SK-N-SH (cell line): ENCODE data around the gene FAM120B. TPM values are rescaled to one million over a fixed set of nuclear protein-coding genes. Genes with fewer than 3 reads are reported as not detected.

Source experiments
- CTCF ChIA-PET: fragments of 300-600, 350-600 bp; formaldehyde crosslinking; extraction: SDS; loops from one replicate; lab custom pipeline; 2021; lab: Yijun Ruan, JAX
- POLR2A ChIA-PET: fragments of 350-600 bp; sonication (Branson Sonifier 250); formaldehyde crosslinking; extraction: SDS; loops from one replicate; lab custom pipeline; 2020; ENCODE audit warnings: antibody characterized with exemption, inconsistent platforms; lab: Yijun Ruan, JAX
- DNase-seq: peaks from one replicate; pipeline ENCODE4 v3.0.0; 2012
- H2AFZ ChIP-seq: fragments of 200-600 bp; sonication (generic); 2 replicates; pipeline ENCODE4 v1.8.1; 2016; ENCODE audit warnings: antibody characterized with exemption, mild to moderate bottlenecking, low read depth
- H3F3A ChIP-seq: fragments of 200-600 bp; sonication (generic); replicated peaks from 2 replicates; pipeline ENCODE3; 2016; ENCODE audit warnings: antibody characterized with exemption, mild to moderate bottlenecking; ENCODE audit not compliant: insufficient read depth
- H3K27ac ChIP-seq, 2 experiments: fragments of 200-500 bp in 1 of 2; fragments of 200-600 bp in 1 of 2; sonication (Bioruptor generic) in 1 of 2; sonication (generic), shearing (Covaris generic) in 1 of 2; 2 replicates each; pipeline versions ENCODE4 v1.5.1 to v1.6.1; 2014 to 2016; ENCODE audit warnings: low read depth in 2 of 2, inconsistent platforms in 1 of 2, low read length in 1 of 2, mild to moderate bottlenecking in 1 of 2, mixed read lengths in 1 of 2
- H3K27me3 ChIP-seq: fragments of 200-600 bp; sonication (generic), shearing (Covaris generic); 2 replicates; pipeline ENCODE4 v1.6.1; 2016; ENCODE audit warnings: mixed run types; ENCODE audit not compliant: insufficient read depth
- H3K36me3 ChIP-seq, 2 experiments: fragments of 200-500 bp in 1 of 2; fragments of 200-600 bp in 1 of 2; sonication (Bioruptor generic) in 1 of 2; sonication (generic) in 1 of 2; replicated peaks in 1 of 2; 2 replicates each; pipeline versions ENCODE3 to v1.5.1; 2014 to 2016; ENCODE audit warnings: low read length in 1 of 2, mild to moderate bottlenecking in 1 of 2; ENCODE audit not compliant: insufficient read depth in 2 of 2, control insufficient read depth in 1 of 2
- H3K4me1 ChIP-seq, 2 experiments: fragments of 200-500 bp in 1 of 2; fragments of 200-600 bp in 1 of 2; sonication (Bioruptor generic) in 1 of 2; sonication (generic), shearing (Covaris generic) in 1 of 2; 2 replicates each; pipeline versions ENCODE4 v1.5.1 to v1.6.1; 2014 to 2016; ENCODE audit warnings: low read depth in 1 of 2, low read length in 1 of 2, mixed run types in 1 of 2; ENCODE audit not compliant: insufficient read depth in 2 of 2, control insufficient read depth in 1 of 2
- H3K4me2 ChIP-seq: fragments of 200-600 bp; sonication (generic), shearing (Covaris generic); 2 replicates; pipeline ENCODE4 v1.6.1; 2017; ENCODE audit warnings: mixed run types
- H3K4me3 ChIP-seq, 2 experiments: fragments of 200-500 bp in 1 of 2; fragments of 200-600 bp in 1 of 2; sonication (Bioruptor generic) in 1 of 2; sonication (generic), shearing (Covaris generic) in 1 of 2; 2 replicates each; pipeline versions ENCODE4 v1.5.1 to v1.8.1; 2014 to 2016; ENCODE audit warnings: low read depth in 2 of 2, inconsistent platforms in 1 of 2, low read length in 1 of 2, mild to moderate bottlenecking in 1 of 2, mixed read lengths in 1 of 2, moderate library complexity in 1 of 2
- H3K79me2 ChIP-seq: fragments of 200-600 bp; sonication (generic); 2 replicates; pipeline ENCODE4 v1.8.1; 2017; ENCODE audit warnings: mild to moderate bottlenecking; ENCODE audit not compliant: insufficient read depth
- H3K9ac ChIP-seq: fragments of 200-600 bp; sonication (generic); 2 replicates; pipeline ENCODE4 v1.6.1; 2017; ENCODE audit warnings: mixed run types
- H3K9me2 ChIP-seq: fragments of 200-600 bp; sonication (generic); 2 replicates; pipeline ENCODE4 v1.6.1; 2017; ENCODE audit warnings: mixed run types
- H3K9me3 ChIP-seq: fragments of 200-600 bp; sonication (generic); 2 replicates; pipeline ENCODE4 v1.6.1; 2017; ENCODE audit warnings: mixed run types, mild to moderate bottlenecking, moderate library complexity
- H4K20me1 ChIP-seq: fragments of 200-600 bp; sonication (generic); 2 replicates; pipeline ENCODE4 v1.6.1; 2017; ENCODE audit warnings: mild to moderate bottlenecking, mixed run types; ENCODE audit not compliant: insufficient read depth
- CHD2 ChIP-seq: fragments of 150-350 bp; IDR thresholded peaks from 2 replicates; pipeline ENCODE4 v1.6.1; 2018; ENCODE audit warnings: low read length; ENCODE audit not compliant: partially characterized antibody
- EZH2phosphoT487 ChIP-seq: fragments of 200-600 bp; sonication (generic); IDR thresholded peaks from 2 replicates; pipeline ENCODE4 v1.6.1; 2017; ENCODE audit warnings: low read depth, mixed run types, mild to moderate bottlenecking, antibody characterized with exemption, moderate library complexity, borderline replicate concordance
- FOSL2 ChIP-seq: IDR thresholded peaks from 2 replicates; pipeline ENCODE4 v1.4.0; 2012; ENCODE audit warnings: low read depth, mild to moderate bottlenecking, moderate library complexity, borderline replicate concordance
- FOXM1 ChIP-seq: IDR thresholded peaks from 2 replicates; pipeline ENCODE4 v1.4.0; 2012; ENCODE audit warnings: low read depth, mild to moderate bottlenecking
- GATA2 ChIP-seq: sonication (generic); formaldehyde crosslinking; IDR thresholded peaks from 2 replicates; pipeline ENCODE4 v1.5.0; 2020; ENCODE audit warnings: mild to moderate bottlenecking, missing genetic modification reagents
- JUND ChIP-seq: IDR thresholded peaks from 2 replicates; pipeline ENCODE4 v1.4.0; 2012
- MXI1 ChIP-seq: IDR thresholded peaks from 2 replicates; pipeline ENCODE4 v1.6.1; 2012; ENCODE audit warnings: mild to moderate bottlenecking, low read depth, low read length, improper control_type of control experiment
- NFIC ChIP-seq: IDR thresholded peaks from 2 replicates; pipeline ENCODE4 v1.4.0; 2012; ENCODE audit warnings: borderline replicate concordance
- NRF1 ChIP-seq: IDR thresholded peaks from 2 replicates; pipeline ENCODE4 v1.6.1; 2012; ENCODE audit warnings: low read depth, mild to moderate bottlenecking, low read length
- POLR2AphosphoS5 ChIP-seq: IDR thresholded peaks from 2 replicates; pipeline ENCODE4 v1.6.1; 2012; ENCODE audit warnings: low read depth, low read length
- RAD21 ChIP-seq: IDR thresholded peaks from 2 replicates; pipeline ENCODE4 v1.6.1; 2012; ENCODE audit warnings: mild to moderate bottlenecking, low read length
- RXRA ChIP-seq: IDR thresholded peaks from 2 replicates; pipeline ENCODE4 v1.4.0; 2012; ENCODE audit warnings: low read depth, mild to moderate bottlenecking, borderline replicate concordance
- SIN3A ChIP-seq: IDR thresholded peaks from 2 replicates; pipeline ENCODE4 v1.6.1; 2012; ENCODE audit warnings: low read depth, mild to moderate bottlenecking, low read length, moderate library complexity, borderline replicate concordance
- YY1 ChIP-seq: IDR thresholded peaks from 2 replicates; pipeline ENCODE4 v1.4.0; 2012; ENCODE audit warnings: low read depth, mild to moderate bottlenecking
- WGBS: methylation state at CpG from one replicate; pipeline ENCODE4 v1.1.6; 2017; ENCODE audit warnings: low lambda C conversion rate; 5-methylcytosine and 5-hydroxymethylcytosine counted together
- polyA plus RNA-seq, 3 experiments: library from polyadenylated mRNA; depleted of rRNA; stranded (reverse); fragments of >200 nt; gene quantifications; 2 replicates each; pipeline ENCODE4 v1.2.3, GENCODE V29; 2012
- TF ChIP-seq, protein P1 (sequence below): fragments of 150-350 bp; IDR thresholded peaks from 2 replicates; pipeline ENCODE4 v1.6.1; 2016; ENCODE audit warnings: mild to moderate bottlenecking, low read depth, low read length
- TF ChIP-seq, protein P2 (sequence below): IDR thresholded peaks from 2 replicates; pipeline ENCODE4 v1.4.0; 2012; ENCODE audit warnings: low read depth, borderline replicate concordance
- TF ChIP-seq, protein P3 (sequence below): IDR thresholded peaks from 2 replicates; pipeline ENCODE4; 2012

FAM120B gene
- polyA plus RNA-seq, 1 of the 3 experiments (the other 2 are of a cell fraction), result 7.7 TPM

- Histone ChIP-seq H3K9me2 (no peaks in the 10 kb centered on the region), H3K27ac (no peak overlapping the region), H3K36me3 (peaks cover 10 to 13% of the 10 kb centered on the region in 2 experiments), H3K4me3 (no peak overlapping the region), H2AFZ (no peak overlapping the region), H3K9me3 (no peaks in the 10 kb centered on the region), H3K4me1 (peaks cover 0 to 8% of the 10 kb centered on the region in 2 experiments; a peak in 2 of 4 replicates), H3K27me3 (no peaks in the 10 kb centered on the region), H3K79me2 (no peaks in the 10 kb centered on the region), H3K4me2 (no peak overlapping the region), H4K20me1 (no peaks in the 10 kb centered on the region), H3F3A (peaks cover 21% of the 10 kb centered on the region), H3K9ac (no peak overlapping the region)
- 82% methylated on average over 5 of the region's 5 CpGs for WGBS
- ChIA-PET CTCF (no interaction called here), POLR2A (no interaction called here)
- TF ChIP-seq EZH2phosphoT487 (no peak), CHD2 (no peak)
- no peak for DNase-seq
These were observed 103.7 kb downstream of the FAM120B start for GRCh38 chr6:170410241-170410640.

DNA sequence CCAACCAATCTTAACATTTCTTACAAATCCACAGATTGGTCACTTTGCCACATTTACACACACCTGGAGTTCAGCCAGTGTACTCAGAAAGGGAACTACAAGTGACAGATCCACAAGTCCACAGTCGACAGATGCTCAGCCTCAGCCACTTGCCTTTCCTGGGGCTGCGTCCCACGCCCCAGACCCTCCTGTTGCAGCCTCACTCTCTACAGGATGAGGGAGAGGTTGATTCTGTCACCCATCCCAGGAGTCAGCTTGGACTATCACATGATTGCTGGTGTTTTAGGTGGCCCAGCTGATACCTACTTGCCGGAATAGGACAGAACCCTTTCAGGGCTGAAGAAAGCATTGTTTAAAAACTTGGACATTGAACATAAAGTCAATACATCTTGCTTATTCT, 108.8 kb downstream of the FAM120B start:
- Histone ChIP-seq H3F3A (no peaks in the 10 kb centered on the region), H4K20me1 (no peaks in the 10 kb centered on the region), H3K9me3 (no peaks in the 10 kb centered on the region), H3K9ac (no peak overlapping the region), H3K36me3 (no peaks in the 10 kb centered on the region), H3K4me1 (no peaks in the 10 kb centered on the region; a peak in 1 of 4 replicates), H3K9me2 (no peaks in the 10 kb centered on the region), H3K27me3 (no peaks in the 10 kb centered on the region), H3K27ac (no peak overlapping the region), H3K79me2 (no peaks in the 10 kb centered on the region), H3K4me3 (no peak overlapping the region), H2AFZ (no peak overlapping the region), H3K4me2 (no peak overlapping the region)
- no peak for TF ChIP-seq RAD21
- TF ChIP-seq FOSL2, result no peak
- TF ChIP-seq NFIC, result no peak
- no peak for TF ChIP-seq GATA2 (CRISPR knock-in tag)
- CTCF ChIA-PET, result no interaction called here
- 87% methylated on average over 4 of the region's 4 CpGs for WGBS
- POLR2A ChIA-PET, result no interaction called here
- DNase-seq, result no peak

DNA sequence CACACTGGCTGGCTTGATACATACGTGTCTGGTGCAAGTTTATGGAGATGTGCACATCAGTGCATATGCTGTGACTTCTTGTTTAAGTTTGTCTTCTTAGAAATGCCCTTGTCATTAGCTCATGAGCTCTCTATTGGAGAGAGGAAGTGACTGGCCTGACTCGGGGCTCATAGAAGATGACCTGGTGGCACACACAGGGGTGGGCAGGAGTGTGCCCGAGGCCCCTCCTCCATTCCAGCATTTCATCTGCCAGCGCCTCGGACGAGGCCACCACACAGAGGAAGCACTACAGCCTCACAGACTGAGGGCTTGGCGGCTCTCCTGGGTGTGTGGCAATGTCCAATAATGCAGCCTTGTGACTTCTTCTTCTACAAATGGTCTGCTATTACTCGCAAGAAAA, 109.7 kb downstream of the FAM120B start:
- Histone ChIP-seq H2AFZ (no peak overlapping the region), H4K20me1 (no peaks in the 10 kb centered on the region), H3K36me3 (no peaks in the 10 kb centered on the region), H3K27ac (no peak overlapping the region), H3K4me2 (no peak overlapping the region)
- POLR2A ChIA-PET, result no interaction called here
- 76% methylated on average over 4 of the region's 8 CpGs for WGBS
- CTCF ChIA-PET, result no interaction called here
- TF ChIP-seq RAD21 (no peak), CHD2 (no peak), RXRA (no peak), SIN3A (no peak), FOSL2 (no peak), YY1 (no peak), NRF1 (no peak), JUND (no peak), POLR2AphosphoS5 (no peak), MXI1 (no peak), FOXM1 (no peak), NFIC (no peak)
- TF ChIP-seq, protein P1, sequence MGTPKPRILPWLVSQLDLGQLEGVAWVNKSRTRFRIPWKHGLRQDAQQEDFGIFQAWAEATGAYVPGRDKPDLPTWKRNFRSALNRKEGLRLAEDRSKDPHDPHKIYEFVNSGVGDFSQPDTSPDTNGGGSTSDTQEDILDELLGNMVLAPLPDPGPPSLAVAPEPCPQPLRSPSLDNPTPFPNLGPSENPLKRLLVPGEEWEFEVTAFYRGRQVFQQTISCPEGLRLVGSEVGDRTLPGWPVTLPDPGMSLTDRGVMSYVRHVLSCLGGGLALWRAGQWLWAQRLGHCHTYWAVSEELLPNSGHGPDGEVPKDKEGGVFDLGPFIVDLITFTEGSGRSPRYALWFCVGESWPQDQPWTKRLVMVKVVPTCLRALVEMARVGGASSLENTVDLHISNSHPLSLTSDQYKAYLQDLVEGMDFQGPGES, result no peak
- TF ChIP-seq, protein P2, sequence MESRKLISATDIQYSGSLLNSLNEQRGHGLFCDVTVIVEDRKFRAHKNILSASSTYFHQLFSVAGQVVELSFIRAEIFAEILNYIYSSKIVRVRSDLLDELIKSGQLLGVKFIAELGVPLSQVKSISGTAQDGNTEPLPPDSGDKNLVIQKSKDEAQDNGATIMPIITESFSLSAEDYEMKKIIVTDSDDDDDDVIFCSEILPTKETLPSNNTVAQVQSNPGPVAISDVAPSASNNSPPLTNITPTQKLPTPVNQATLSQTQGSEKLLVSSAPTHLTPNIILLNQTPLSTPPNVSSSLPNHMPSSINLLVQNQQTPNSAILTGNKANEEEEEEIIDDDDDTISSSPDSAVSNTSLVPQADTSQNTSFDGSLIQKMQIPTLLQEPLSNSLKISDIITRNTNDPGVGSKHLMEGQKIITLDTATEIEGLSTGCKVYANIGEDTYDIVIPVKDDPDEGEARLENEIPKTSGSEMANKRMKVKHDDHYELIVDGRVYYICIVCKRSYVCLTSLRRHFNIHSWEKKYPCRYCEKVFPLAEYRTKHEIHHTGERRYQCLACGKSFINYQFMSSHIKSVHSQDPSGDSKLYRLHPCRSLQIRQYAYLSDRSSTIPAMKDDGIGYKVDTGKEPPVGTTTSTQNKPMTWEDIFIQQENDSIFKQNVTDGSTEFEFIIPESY, result no peak
- TF ChIP-seq, protein P3, sequence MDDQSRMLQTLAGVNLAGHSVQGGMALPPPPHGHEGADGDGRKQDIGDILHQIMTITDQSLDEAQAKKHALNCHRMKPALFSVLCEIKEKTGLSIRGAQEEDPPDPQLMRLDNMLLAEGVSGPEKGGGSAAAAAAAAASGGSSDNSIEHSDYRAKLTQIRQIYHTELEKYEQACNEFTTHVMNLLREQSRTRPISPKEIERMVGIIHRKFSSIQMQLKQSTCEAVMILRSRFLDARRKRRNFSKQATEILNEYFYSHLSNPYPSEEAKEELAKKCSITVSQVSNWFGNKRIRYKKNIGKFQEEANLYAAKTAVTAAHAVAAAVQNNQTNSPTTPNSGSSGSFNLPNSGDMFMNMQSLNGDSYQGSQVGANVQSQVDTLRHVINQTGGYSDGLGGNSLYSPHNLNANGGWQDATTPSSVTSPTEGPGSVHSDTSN, result no peak
- TF ChIP-seq, all 33 proteins: peak for 0
- Histone ChIP-seq H3K4me1 (no peaks in the 10 kb centered on the region; a peak in 1 of 4 replicates), H3K9me2 (no peaks in the 10 kb centered on the region), H3K9me3 (no peaks in the 10 kb centered on the region), H3K27me3 (no peaks in the 10 kb centered on the region), H3K79me2 (no peaks in the 10 kb centered on the region), H3F3A (no peaks in the 10 kb centered on the region), H3K9ac (no peak overlapping the region), H3K4me3 (no peak overlapping the region)
- no peak for DNase-seq
